HG03520 (cell line): ENCODE data around the gene IRAK2.
"Not testable (repeated sequence)": the region's sequence is repeated elsewhere in the genome, so short reads cannot be mapped to it uniquely, and the experiment has no call there.

Source experiments
- ATAC-seq: cut with Tn5 transposase; IDR thresholded peaks from one replicate; pipeline ENCODE4 v1.9.1; 2021; ENCODE audit warnings: mild to moderate bottlenecking, moderate library complexity; ENCODE audit not compliant: unreplicated experiment

The IRAK2 gene

GRCh38 chr3:10248984-10249748 is 84.4 kb downstream of the IRAK2 start:
- ATAC-seq, result no peak

GRCh38 chr3:10249833-10250232 is 85.1 kb downstream of the IRAK2 start:
- ATAC-seq, result no peak

GRCh38 chr3:10251006-10251405 is 86.3 kb downstream of the IRAK2 start:
- ATAC-seq, result no peak

- ATAC-seq, result no peak
Observed at GRCh38 chr3:10253731-10254130, 89.0 kb downstream of the IRAK2 start.

GRCh38 chr3:10255835-10256234 is 91.1 kb downstream of the IRAK2 start:
- no peak for ATAC-seq

- no peak for ATAC-seq
Observed at GRCh38 chr3:10259036-10259435, 94.3 kb downstream of the IRAK2 start.

GRCh38 chr3:10259798-10260197 is 95.1 kb downstream of the IRAK2 start:
- no peak for ATAC-seq

- ATAC-seq, result no peak
Observed at GRCh38 chr3:10260211-10260701, 95.5 kb downstream of the IRAK2 start.

- ATAC-seq, result no peak
Observed at GRCh38 chr3:10262027-10262426, 97.3 kb downstream of the IRAK2 start.

GRCh38 chr3:10263646-10264363 is 99.1 kb downstream of the IRAK2 start:
- ATAC-seq, result no peak

GRCh38 chr3:10265833-10266232 is 101.1 kb downstream of the IRAK2 start:
- no peak for ATAC-seq

GRCh38 chr3:10266936-10267335 is 102.2 kb downstream of the IRAK2 start:
- not testable (repeated sequence) for ATAC-seq

- no peak for ATAC-seq
Observed at GRCh38 chr3:10268116-10268515, 103.4 kb downstream of the IRAK2 start.

- no peak for ATAC-seq
Observed at GRCh38 chr3:10268930-10269329, 104.2 kb downstream of the IRAK2 start.

- ATAC-seq, result no peak
Observed at GRCh38 chr3:10269443-10269842, 104.7 kb downstream of the IRAK2 start.

GRCh38 chr3:10272476-10272875 is 107.8 kb downstream of the IRAK2 start:
- not testable (repeated sequence) for ATAC-seq

GRCh38 chr3:10272977-10273376 is 108.3 kb downstream of the IRAK2 start:
- no peak for ATAC-seq

GRCh38 chr3:10273702-10274305 is 109.1 kb downstream of the IRAK2 start:
- no peak for ATAC-seq

- ATAC-seq, result no peak
Observed at GRCh38 chr3:10274601-10275000, 109.9 kb downstream of the IRAK2 start.

GRCh38 chr3:10277115-10277625 is 112.5 kb downstream of the IRAK2 start:
- ATAC-seq, result no peak

- no peak for ATAC-seq
Observed at GRCh38 chr3:10278501-10278900, 113.8 kb downstream of the IRAK2 start.
